K562 (cell line): ENCODE measurements around the gene SPAG7. TPM values are rescaled to one million over a fixed set of nuclear protein-coding genes. Genes with fewer than 3 reads are reported as not detected.

Source experiments
- ATF1 ChIP-seq, 2 experiments: fragments of 450-650 bp in 1 of 2; IDR thresholded peaks; 2 replicates each; pipeline ENCODE4 v1.6.1; 2016; ENCODE audit warnings: missing compliant biosample characterization in 1 of 2, missing genetic modification characterization in 1 of 2
- CBFA2T3 ChIP-seq: fragments of 450-650 bp; IDR thresholded peaks from 2 replicates; pipeline ENCODE4 v1.6.1; 2017
- CTBP1 ChIP-seq: fragments of 450-650 bp; IDR thresholded peaks from 2 replicates; pipeline ENCODE4 v1.6.1; 2016; ENCODE audit warnings: borderline replicate concordance
- ILF3 ChIP-seq: fragments of 450-650 bp; IDR thresholded peaks from 2 replicates; pipeline ENCODE4 v1.6.1; 2018; ENCODE audit warnings: antibody characterized with exemption, mild to moderate bottlenecking, moderate library complexity, borderline replicate concordance
- MAFK ChIP-seq: IDR thresholded peaks from 2 replicates; pipeline ENCODE4 v1.6.1; 2011; ENCODE audit warnings: low read length, improper control_type of control experiment
- MED1 ChIP-seq: sonication (generic); formaldehyde crosslinking; IDR thresholded peaks from 2 replicates; pipeline ENCODE4 v1.8.1; 2023; ENCODE audit warnings: missing genetic modification reagents, borderline replicate concordance
- MYNN ChIP-seq, 2 experiments: sonication (generic); formaldehyde crosslinking in 1 of 2; IDR thresholded peaks; 2 replicates each; pipeline versions ENCODE4 v1.5.0 to v1.6.1; 2016 to 2020; ENCODE audit warnings: antibody characterized with exemption in 1 of 2, missing genetic modification reagents in 1 of 2
- NFE2L1 ChIP-seq: fragments of 450-650 bp; IDR thresholded peaks from 2 replicates; pipeline ENCODE4 v1.6.1; 2016; ENCODE audit warnings: missing genetic modification characterization, low read depth, mild to moderate bottlenecking, missing compliant biosample characterization, moderate library complexity, borderline replicate concordance
- NFIX ChIP-seq: fragments of 250-450 bp; sonication (Bioruptor Pico); IDR thresholded peaks from 2 replicates; pipeline ENCODE4 v1.4.0; 2020; ENCODE audit warnings: low read depth, mild to moderate bottlenecking, moderate library complexity
- POLR2AphosphoS2 ChIP-seq: IDR thresholded peaks from 2 replicates; pipeline ENCODE4 v1.6.1; 2012; ENCODE audit warnings: low read length, improper control_type of control experiment
- POLR2AphosphoS5 ChIP-seq: IDR thresholded peaks from 2 replicates; pipeline ENCODE4 v1.6.1; 2011; ENCODE audit warnings: mild to moderate bottlenecking, low read depth, low read length, moderate library complexity; ENCODE audit not compliant: control insufficient read depth, insufficient read depth
- RFX5 ChIP-seq: IDR thresholded peaks from 2 replicates; pipeline ENCODE4 v1.6.1; 2011; ENCODE audit warnings: low read depth, mild to moderate bottlenecking, improper control_type of control experiment, low read length
- ZBED1 ChIP-seq: IDR thresholded peaks from 2 replicates; pipeline ENCODE4 v1.6.1; 2014
- ZNF184 ChIP-seq: sonication (generic); formaldehyde crosslinking; IDR thresholded peaks from 2 replicates; pipeline ENCODE4 v1.5.0; 2020; ENCODE audit warnings: missing genetic modification reagents
- ZNF41 ChIP-seq: fragments of 250-450 bp; sonication (Bioruptor Pico); conservative IDR thresholded peaks from 2 replicates; pipeline ENCODE4 v1.4.0; 2020; ENCODE audit warnings: mild to moderate bottlenecking
- polyA plus RNA-seq, 8 experiments: library from polyadenylated mRNA; depleted of rRNA in 4 of 8; stranded (reverse) in 5 of 8; unstranded in 3 of 8; fragments of >200 nt; fragmentation: Nextera tagmentation in 2 of 8; fragmentation: Illumina TruSeq in 1 of 8; extraction: Ambion mirVana in 2 of 8; extraction: Trizol in 1 of 8; gene quantifications; 2 replicates each; pipeline versions ENCODE4 v1.2.1 to v1.2.3, GENCODE V29; 2011 to 2014; ENCODE audit warnings: inconsistent platforms in 1 of 8, missing spikeins in 1 of 8
- total RNA-seq, 7 experiments: library from RNA; depleted of rRNA in 6 of 7; stranded (reverse); fragments of >200 nt in 6 of 7; fragmentation: Illumina TruSeq in 2 of 7; extraction: Trizol in 2 of 7; gene quantifications; 2 replicates each; pipeline versions ENCODE4 v1.2.1 to v1.2.3, GENCODE V29; 2011 to 2021; ENCODE audit warnings: low replicate concordance in 1 of 7
- TF ChIP-seq, protein P1 (sequence below): fragments of 450-650 bp; IDR thresholded peaks from 2 replicates; pipeline ENCODE4 v1.6.1; 2018; ENCODE audit not compliant: partially characterized antibody
- TF ChIP-seq, protein P2 (sequence below), 2 experiments: fragments of 450-650 bp; IDR thresholded peaks; 2 replicates each; pipeline ENCODE4 v1.6.1; 2016
- TF ChIP-seq, protein P3 (sequence below): sonication (generic); formaldehyde crosslinking; IDR thresholded peaks from 2 replicates; pipeline ENCODE4 v1.8.0; 2022; ENCODE audit warnings: missing genetic modification reagents, mild to moderate bottlenecking, borderline replicate concordance

Gene SPAG7
- total and polyA plus RNA-seq, 9 of the 15 experiments (the other 6 are each of a cell fraction or from before 2014, with no cell fraction given): 5.6 to 53.5 (median 36.3) TPM

DNA sequence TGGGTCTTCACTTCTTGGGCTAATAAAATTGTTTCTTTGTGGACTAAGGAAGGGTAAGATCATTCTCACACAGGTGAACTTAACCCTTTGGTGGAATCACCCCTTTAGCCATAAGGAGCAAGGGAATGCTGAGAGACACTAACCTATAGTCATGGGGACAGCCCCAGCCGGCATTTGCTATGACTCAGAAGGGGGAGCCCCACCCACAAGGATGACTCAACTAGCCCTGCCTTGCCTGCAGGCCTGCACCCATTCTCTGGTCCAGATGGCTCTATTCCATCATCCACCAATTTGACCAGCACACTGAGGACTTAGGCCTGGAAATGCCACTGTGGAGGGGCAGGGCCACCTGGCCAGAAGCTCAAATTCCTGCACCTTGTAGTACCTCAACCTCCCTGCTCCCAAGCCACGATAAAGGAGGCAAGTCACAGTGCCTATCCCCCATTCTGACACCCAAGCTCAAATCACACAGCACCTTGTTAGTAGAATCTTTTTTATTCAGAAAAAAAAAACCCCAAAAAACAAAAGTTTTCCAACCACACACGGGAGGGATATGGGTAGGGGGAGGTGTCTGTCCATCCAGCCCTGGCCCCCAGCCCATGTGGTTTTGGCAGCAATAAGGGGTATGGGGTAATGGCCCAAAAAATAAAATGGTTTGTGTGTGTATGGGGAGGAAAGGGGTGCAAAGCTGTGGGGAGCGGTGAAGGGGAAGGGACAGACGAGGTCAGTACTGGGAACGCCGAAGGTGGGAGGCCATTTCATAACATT, 22.3 kb downstream of the SPAG7 start (continued):
- TF ChIP-seq, protein P1, sequence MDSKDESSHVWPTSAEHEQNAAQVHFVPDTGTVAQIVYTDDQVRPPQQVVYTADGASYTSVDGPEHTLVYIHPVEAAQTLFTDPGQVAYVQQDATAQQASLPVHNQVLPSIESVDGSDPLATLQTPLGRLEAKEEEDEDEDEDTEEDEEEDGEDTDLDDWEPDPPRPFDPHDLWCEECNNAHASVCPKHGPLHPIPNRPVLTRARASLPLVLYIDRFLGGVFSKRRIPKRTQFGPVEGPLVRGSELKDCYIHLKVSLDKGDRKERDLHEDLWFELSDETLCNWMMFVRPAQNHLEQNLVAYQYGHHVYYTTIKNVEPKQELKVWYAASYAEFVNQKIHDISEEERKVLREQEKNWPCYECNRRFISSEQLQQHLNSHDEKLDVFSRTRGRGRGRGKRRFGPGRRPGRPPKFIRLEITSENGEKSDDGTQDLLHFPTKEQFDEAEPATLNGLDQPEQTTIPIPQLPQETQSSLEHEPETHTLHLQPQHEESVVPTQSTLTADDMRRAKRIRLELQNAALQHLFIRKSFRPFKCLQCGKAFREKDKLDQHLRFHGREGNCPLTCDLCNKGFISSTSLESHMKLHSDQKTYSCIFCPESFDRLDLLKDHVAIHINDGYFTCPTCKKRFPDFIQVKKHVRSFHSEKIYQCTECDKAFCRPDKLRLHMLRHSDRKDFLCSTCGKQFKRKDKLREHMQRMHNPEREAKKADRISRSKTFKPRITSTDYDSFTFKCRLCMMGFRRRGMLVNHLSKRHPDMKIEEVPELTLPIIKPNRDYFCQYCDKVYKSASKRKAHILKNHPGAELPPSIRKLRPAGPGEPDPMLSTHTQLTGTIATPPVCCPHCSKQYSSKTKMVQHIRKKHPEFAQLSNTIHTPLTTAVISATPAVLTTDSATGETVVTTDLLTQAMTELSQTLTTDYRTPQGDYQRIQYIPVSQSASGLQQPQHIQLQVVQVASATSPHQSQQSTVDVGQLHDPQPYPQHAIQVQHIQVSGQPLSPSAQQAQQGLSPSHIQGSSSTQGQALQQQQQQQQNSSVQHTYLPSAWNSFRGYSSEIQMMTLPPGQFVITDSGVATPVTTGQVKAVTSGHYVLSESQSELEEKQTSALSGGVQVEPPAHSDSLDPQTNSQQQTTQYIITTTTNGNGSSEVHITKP: no peak
- TF ChIP-seq, protein P2, sequence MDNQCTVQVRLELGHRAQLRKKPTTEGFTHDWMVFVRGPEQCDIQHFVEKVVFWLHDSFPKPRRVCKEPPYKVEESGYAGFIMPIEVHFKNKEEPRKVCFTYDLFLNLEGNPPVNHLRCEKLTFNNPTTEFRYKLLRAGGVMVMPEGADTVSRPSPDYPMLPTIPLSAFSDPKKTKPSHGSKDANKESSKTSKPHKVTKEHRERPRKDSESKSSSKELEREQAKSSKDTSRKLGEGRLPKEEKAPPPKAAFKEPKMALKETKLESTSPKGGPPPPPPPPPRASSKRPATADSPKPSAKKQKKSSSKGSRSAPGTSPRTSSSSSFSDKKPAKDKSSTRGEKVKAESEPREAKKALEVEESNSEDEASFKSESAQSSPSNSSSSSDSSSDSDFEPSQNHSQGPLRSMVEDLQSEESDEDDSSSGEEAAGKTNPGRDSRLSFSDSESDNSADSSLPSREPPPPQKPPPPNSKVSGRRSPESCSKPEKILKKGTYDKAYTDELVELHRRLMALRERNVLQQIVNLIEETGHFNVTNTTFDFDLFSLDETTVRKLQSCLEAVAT (IDR thresholded peaks at IDR 0.05): 0 out of 4 replicates have a peak, but pooled peaks of 1 of the 2 experiments have one; percentile 19
- no peak for TF ChIP-seq ZNF41 (CRISPR knock-in tag)
- TF ChIP-seq CTBP1: 0 out of 2 replicates have a peak, but pooled peaks have one; percentile 20
- TF ChIP-seq ZNF184 (CRISPR knock-in tag): no peak
- no peak for TF ChIP-seq ATF1 (CRISPR knock-in tag; IDR thresholded peaks at IDR 0.05)
- peak; percentile 22; the same call in 1 of the 2 replicates for TF ChIP-seq ATF1 (tag; IDR thresholded peaks at IDR 0.05)
- peak; percentile 51; the same call in 1 of the 2 replicates for TF ChIP-seq MYNN (IDR thresholded peaks at IDR 0.05)
- no peak for TF ChIP-seq MYNN (CRISPR knock-in tag; IDR thresholded peaks at IDR 0.05)
- TF ChIP-seq NFE2L1: no peak
- peak; percentile 23; the same call in 1 of the 2 replicates for TF ChIP-seq MAFK
- TF ChIP-seq NFIX: no peak
- TF ChIP-seq POLR2AphosphoS5: 0 out of 2 replicates have a peak, but pooled peaks have one; percentile 4
- TF ChIP-seq MED1 (CRISPR knock-in tag): no peak
- no peak for TF ChIP-seq RFX5
- TF ChIP-seq, protein P3, sequence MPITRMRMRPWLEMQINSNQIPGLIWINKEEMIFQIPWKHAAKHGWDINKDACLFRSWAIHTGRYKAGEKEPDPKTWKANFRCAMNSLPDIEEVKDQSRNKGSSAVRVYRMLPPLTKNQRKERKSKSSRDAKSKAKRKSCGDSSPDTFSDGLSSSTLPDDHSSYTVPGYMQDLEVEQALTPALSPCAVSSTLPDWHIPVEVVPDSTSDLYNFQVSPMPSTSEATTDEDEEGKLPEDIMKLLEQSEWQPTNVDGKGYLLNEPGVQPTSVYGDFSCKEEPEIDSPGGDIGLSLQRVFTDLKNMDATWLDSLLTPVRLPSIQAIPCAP (CRISPR knock-in tag): no peak
- peak; percentile 20; the same call in 1 of the 2 replicates for TF ChIP-seq CBFA2T3
- TF ChIP-seq ILF3: peak; percentile 65; the same call in 1 of the 2 replicates
- TF ChIP-seq ZBED1: peak; percentile 47; the same call in 1 of the 2 replicates
- peak; percentile 85 for TF ChIP-seq POLR2AphosphoS2
